Fibroblast of skin of left quadriceps (primary cell): Measurements from ENCODE around the gene BAHCC1.

ENCODE experiments used
- DNase-seq, 2 experiments: peaks; one replicate each; pipeline ENCODE4 v3.0.0-alpha.2; 2013; ENCODE audit warnings: low read depth in 2 of 2

BAHCC1 gene

GRCh38 chr17:81480140-81481072 is 85.1 kb downstream of the BAHCC1 start:
- DNase-seq, result peak; percentile 37 to 45

GRCh38 chr17:81481073-81481799 is 86.0 kb downstream of the BAHCC1 start:
- peak; percentile 53 to 59 for DNase-seq

- DNase-seq, result no peak
These were observed 86.7 kb downstream of the BAHCC1 start for GRCh38 chr17:81481815-81482505.

- no peak for DNase-seq
These were observed 87.4 kb downstream of the BAHCC1 start for GRCh38 chr17:81482673-81483072.

- DNase-seq, result no peak
These were observed 88.0 kb downstream of the BAHCC1 start for GRCh38 chr17:81483085-81483861.

GRCh38 chr17:81483862-81484194 is 88.6 kb downstream of the BAHCC1 start:
- DNase-seq, result no peak

GRCh38 chr17:81484195-81484979 is 89.1 kb downstream of the BAHCC1 start:
- DNase-seq, result peak; percentile 46 to 50

GRCh38 chr17:81486199-81486810 is 91.0 kb downstream of the BAHCC1 start:
- no peak for DNase-seq

- DNase-seq, result no peak
These were observed 91.8 kb downstream of the BAHCC1 start for GRCh38 chr17:81487089-81487486.

GRCh38 chr17:81487487-81488275 is 92.4 kb downstream of the BAHCC1 start:
- no peak for DNase-seq

GRCh38 chr17:81488276-81488860 is 93.1 kb downstream of the BAHCC1 start:
- DNase-seq, result no peak

GRCh38 chr17:81489012-81489997 is 94.0 kb downstream of the BAHCC1 start:
- DNase-seq, result no peak

GRCh38 chr17:81489998-81490992 is 95.0 kb downstream of the BAHCC1 start:
- DNase-seq, result no peak

- DNase-seq, result no peak
These were observed 95.9 kb downstream of the BAHCC1 start for GRCh38 chr17:81491181-81491581.

- DNase-seq, result no peak
These were observed 96.5 kb downstream of the BAHCC1 start for GRCh38 chr17:81491761-81492160.

- no peak for DNase-seq
These were observed 96.9 kb downstream of the BAHCC1 start for GRCh38 chr17:81492202-81492601.

- DNase-seq, result no peak
These were observed 97.4 kb downstream of the BAHCC1 start for GRCh38 chr17:81492706-81493105.
